Endothelial cell of umbilical vein (primary cell): ENCODE measurements around the gene WFDC6.

ENCODE experiments used
- EZH2 ChIP-seq: IDR thresholded peaks from 2 replicates; pipeline ENCODE4 v1.6.1; 2012; ENCODE audit warnings: borderline replicate concordance, low read depth, mild to moderate bottlenecking, moderate library complexity, low read length, inconsistent platforms; ENCODE audit not compliant: severe bottlenecking
- MYC ChIP-seq: IDR thresholded peaks from one replicate; pipeline ENCODE4 v1.6.1; 2011; ENCODE audit warnings: mild to moderate bottlenecking, low read depth, low read length
- POLR2AphosphoS5 ChIP-seq: IDR thresholded peaks from 2 replicates; pipeline ENCODE4 v1.6.1; 2012; ENCODE audit warnings: low read depth, mild to moderate bottlenecking, control low read depth, low read length, moderate library complexity; ENCODE audit not compliant: insufficient read depth
- TF ChIP-seq, protein P1 (sequence below), 2 donors: IDR thresholded peaks; 1 replicate in 1 of 2; 2 replicates in 1 of 2; pipeline ENCODE4 v1.5.1; 2011; ENCODE audit warnings: low read length in 2 of 2, mild to moderate bottlenecking in 2 of 2, moderate library complexity in 2 of 2, control low read depth in 1 of 2, inconsistent platforms in 1 of 2, low read depth in 1 of 2; ENCODE audit not compliant: insufficient read depth in 1 of 2; ENCODE audit errors: extremely low read depth in 1 of 2

DNA sequence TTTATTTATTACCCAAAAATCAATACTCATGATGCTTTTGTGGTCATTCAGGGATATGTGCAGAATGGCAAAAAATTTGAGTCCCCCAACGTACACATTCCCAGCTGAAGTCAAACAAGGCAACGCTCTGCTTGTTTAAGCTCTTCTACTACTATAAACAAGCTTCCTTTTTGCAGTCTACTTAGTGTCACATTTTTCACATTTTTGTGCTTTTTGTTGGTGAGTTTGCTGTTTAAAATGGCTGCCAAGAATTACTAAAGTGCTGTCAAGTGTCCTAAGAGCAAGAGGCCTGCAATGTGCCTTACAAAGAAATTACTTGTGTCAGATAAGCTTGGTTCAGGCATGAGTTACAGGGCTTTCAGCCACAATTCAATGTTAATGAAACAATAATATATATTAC, 37.7 kb upstream of the WFDC6 start:
- TF ChIP-seq, protein P1, sequence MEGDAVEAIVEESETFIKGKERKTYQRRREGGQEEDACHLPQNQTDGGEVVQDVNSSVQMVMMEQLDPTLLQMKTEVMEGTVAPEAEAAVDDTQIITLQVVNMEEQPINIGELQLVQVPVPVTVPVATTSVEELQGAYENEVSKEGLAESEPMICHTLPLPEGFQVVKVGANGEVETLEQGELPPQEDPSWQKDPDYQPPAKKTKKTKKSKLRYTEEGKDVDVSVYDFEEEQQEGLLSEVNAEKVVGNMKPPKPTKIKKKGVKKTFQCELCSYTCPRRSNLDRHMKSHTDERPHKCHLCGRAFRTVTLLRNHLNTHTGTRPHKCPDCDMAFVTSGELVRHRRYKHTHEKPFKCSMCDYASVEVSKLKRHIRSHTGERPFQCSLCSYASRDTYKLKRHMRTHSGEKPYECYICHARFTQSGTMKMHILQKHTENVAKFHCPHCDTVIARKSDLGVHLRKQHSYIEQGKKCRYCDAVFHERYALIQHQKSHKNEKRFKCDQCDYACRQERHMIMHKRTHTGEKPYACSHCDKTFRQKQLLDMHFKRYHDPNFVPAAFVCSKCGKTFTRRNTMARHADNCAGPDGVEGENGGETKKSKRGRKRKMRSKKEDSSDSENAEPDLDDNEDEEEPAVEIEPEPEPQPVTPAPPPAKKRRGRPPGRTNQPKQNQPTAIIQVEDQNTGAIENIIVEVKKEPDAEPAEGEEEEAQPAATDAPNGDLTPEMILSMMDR (IDR thresholded peaks at IDR 0.05; ENCODE audit: extremely low read depth in 1 of 2, insufficient read depth in 1 of 2, low read depth in 1 of 2, low read length in 2 of 2): no peak
- TF ChIP-seq EZH2 (no peak), MYC (no peak), POLR2AphosphoS5 (no peak)
